Neural cell (in vitro differentiated cells): ENCODE measurements around the gene PAPOLA. TPM values are rescaled to one million over a fixed set of nuclear protein-coding genes. Genes with fewer than 3 reads are reported as not detected.

ENCODE experiments used
- H2AFZ ChIP-seq: fragments of 200-600, 300-800 bp; sonication (generic), shearing (Covaris generic); 2 replicates; pipeline ENCODE4 v1.6.0; 2014; ENCODE audit warnings: low read depth, mild to moderate bottlenecking, antibody characterized with exemption, low read length, moderate library complexity
- H3F3A ChIP-seq: fragments of 200-600 bp; shearing (Covaris generic); 2 replicates; pipeline ENCODE4 v1.6.1; 2016; ENCODE audit warnings: mild to moderate bottlenecking, moderate library complexity, mixed read lengths, antibody characterized with exemption, low read length; ENCODE audit not compliant: insufficient read depth, poor library complexity, severe bottlenecking
- H3K27ac ChIP-seq: fragments of 200-600, 300-800 bp; sonication (generic), shearing (Covaris generic); 2 replicates; pipeline ENCODE4 v1.5.1; 2014; ENCODE audit warnings: mild to moderate bottlenecking, low read length, moderate library complexity
- H3K27me3 ChIP-seq: fragments of 300-800, 200-600 bp; sonication (generic), shearing (Covaris generic); 2 replicates; pipeline ENCODE4 v1.6.0; 2014; ENCODE audit warnings: mild to moderate bottlenecking, low read depth, low read length, moderate library complexity; ENCODE audit not compliant: insufficient read depth
- H3K36me3 ChIP-seq: fragments of 300-800, 200-600 bp; sonication (generic), shearing (Covaris generic); 2 replicates; pipeline ENCODE4 v1.5.1; 2014; ENCODE audit warnings: mild to moderate bottlenecking, antibody characterized with exemption, low read length, moderate library complexity; ENCODE audit not compliant: insufficient read depth
- H3K4me2 ChIP-seq: fragments of 300-800, 200-600 bp; sonication (generic), shearing (Covaris generic); 2 replicates; pipeline ENCODE4 v1.6.0; 2014; ENCODE audit warnings: mild to moderate bottlenecking, low read length
- H3K4me3 ChIP-seq: fragments of 300-800, 200-600 bp; sonication (generic), shearing (Covaris generic); 2 replicates; pipeline ENCODE4 v1.5.1; 2014; ENCODE audit warnings: mild to moderate bottlenecking, low read length, moderate library complexity
- H3K79me2 ChIP-seq: fragments of 200-600 bp; shearing (Covaris generic); replicated peaks from 2 replicates; pipeline ENCODE4 v1.6.0; 2014; ENCODE audit warnings: mild to moderate bottlenecking, low read length, moderate library complexity; ENCODE audit not compliant: insufficient read depth
- H3K9ac ChIP-seq: fragments of 300-800, 200-600 bp; sonication (generic), shearing (Covaris generic); 2 replicates; pipeline ENCODE4 v1.6.1; 2016; ENCODE audit warnings: mild to moderate bottlenecking, low read length, mixed read lengths
- H3K9me2 ChIP-seq: fragments of 200-600 bp; shearing (Covaris generic); 2 replicates; pipeline ENCODE4 v1.6.1; 2016; ENCODE audit warnings: mild to moderate bottlenecking, low read length, mixed read lengths; ENCODE audit not compliant: insufficient read depth
- H3K9me3 ChIP-seq: fragments of 200-600, 300-800 bp; sonication (generic), shearing (Covaris generic); 2 replicates; pipeline ENCODE4 v1.6.1; 2016; ENCODE audit warnings: mild to moderate bottlenecking, mixed run types, low read length, moderate library complexity, mixed read lengths
- H4K20me1 ChIP-seq: fragments of 200-600 bp; shearing (Covaris generic); 2 replicates; pipeline ENCODE4 v1.6.1; 2016; ENCODE audit warnings: mild to moderate bottlenecking, mixed run types; ENCODE audit not compliant: insufficient read depth
- EP300 ChIP-seq: fragments of 450-650 bp; conservative IDR thresholded peaks from 2 replicates; pipeline ENCODE4 v1.6.1; 2014; ENCODE audit warnings: antibody characterized with exemption, mild to moderate bottlenecking, moderate library complexity; ENCODE audit not compliant: poor library complexity, severe bottlenecking
- EZH2 ChIP-seq: fragments of 200-600, 300-800 bp; shearing (Covaris generic), sonication (generic); IDR thresholded peaks from 2 replicates; pipeline ENCODE4 v1.6.1; 2014; ENCODE audit warnings: antibody characterized with exemption, low read length, borderline replicate concordance, mild to moderate bottlenecking; ENCODE audit not compliant: insufficient read depth, poor library complexity, severe bottlenecking
- MXI1 ChIP-seq: fragments of 450-650 bp; conservative IDR thresholded peaks from 2 replicates; pipeline ENCODE4 v1.6.1; 2014; ENCODE audit warnings: antibody characterized with exemption, mild to moderate bottlenecking; ENCODE audit not compliant: poor library complexity, severe bottlenecking
- POLR2AphosphoS5 ChIP-seq: IDR thresholded peaks from 2 replicates; pipeline ENCODE4 v1.6.1; 2012
- RAD21 ChIP-seq: fragments of 450-650 bp; conservative IDR thresholded peaks from 2 replicates; pipeline ENCODE4 v1.6.1; 2014; ENCODE audit warnings: antibody characterized with exemption, mild to moderate bottlenecking, moderate library complexity
- SMC3 ChIP-seq: fragments of 450-650 bp; conservative IDR thresholded peaks from 2 replicates; pipeline ENCODE4 v1.6.1; 2014; ENCODE audit warnings: antibody characterized with exemption, mild to moderate bottlenecking, moderate library complexity; ENCODE audit not compliant: poor library complexity
- TAF1 ChIP-seq: IDR thresholded peaks from 2 replicates; pipeline ENCODE4 v1.6.1; 2012; ENCODE audit warnings: low read depth
- polyA plus RNA-seq: library from polyadenylated mRNA; depleted of rRNA; stranded (reverse); fragments of >200 nt; gene quantifications from 2 replicates; pipeline ENCODE4 v1.2.3, GENCODE V29; 2014
- TF ChIP-seq, protein P1 (sequence below): fragments of 450-650 bp; IDR thresholded peaks from 2 replicates; pipeline ENCODE4 v1.5.1; 2014; ENCODE audit warnings: antibody characterized with exemption, mild to moderate bottlenecking, moderate library complexity; ENCODE audit not compliant: poor library complexity, severe bottlenecking
- TF ChIP-seq, protein P2 (sequence below): IDR thresholded peaks from 2 replicates; pipeline ENCODE4 v1.6.1; 2012; ENCODE audit warnings: borderline replicate concordance

Gene PAPOLA
- polyA plus RNA-seq, 1 donor from 2014 or later: 150 TPM

DNA sequence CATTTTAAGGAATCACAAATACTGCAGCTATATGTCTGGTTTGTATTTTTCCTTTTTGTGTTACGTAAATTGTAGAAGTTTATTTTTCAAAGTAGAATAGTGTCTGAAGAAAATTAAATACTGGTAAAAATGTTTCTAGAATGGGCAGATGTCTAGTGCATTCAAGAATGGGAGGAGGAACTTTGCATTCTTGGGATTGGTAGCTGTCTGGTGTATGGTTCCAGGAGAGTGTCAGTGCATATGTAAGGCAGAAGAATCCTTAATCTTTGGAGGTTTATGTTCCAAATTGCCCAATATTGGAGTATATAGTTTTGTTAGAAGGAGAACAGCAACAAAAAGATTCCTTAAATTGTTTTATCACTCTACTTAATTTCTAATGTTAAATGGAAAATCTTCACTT, 13.5 kb downstream of the PAPOLA start:
- H3K36me3 ChIP-seq: no peaks in the 10 kb centered on the region
- H3K9me2 ChIP-seq: no peaks in the 10 kb centered on the region
- H3F3A ChIP-seq: no peaks in the 10 kb centered on the region
- no peak overlapping the region for H3K4me3 ChIP-seq
- no peak overlapping the region for H3K27ac ChIP-seq
- H2AFZ ChIP-seq: no peak overlapping the region
- no peaks in the 10 kb centered on the region for H3K27me3 ChIP-seq
- peaks cover 87% of the 10 kb centered on the region for H3K79me2 ChIP-seq
- H3K9ac ChIP-seq: no peak overlapping the region
- TF ChIP-seq EZH2: no peak
- no peak for TF ChIP-seq MXI1
- TF ChIP-seq RAD21: no peak
- no peak overlapping the region for H3K4me2 ChIP-seq
- peaks cover 2% of the 10 kb centered on the region for H4K20me1 ChIP-seq
- no peaks in the 10 kb centered on the region for H3K9me3 ChIP-seq

DNA sequence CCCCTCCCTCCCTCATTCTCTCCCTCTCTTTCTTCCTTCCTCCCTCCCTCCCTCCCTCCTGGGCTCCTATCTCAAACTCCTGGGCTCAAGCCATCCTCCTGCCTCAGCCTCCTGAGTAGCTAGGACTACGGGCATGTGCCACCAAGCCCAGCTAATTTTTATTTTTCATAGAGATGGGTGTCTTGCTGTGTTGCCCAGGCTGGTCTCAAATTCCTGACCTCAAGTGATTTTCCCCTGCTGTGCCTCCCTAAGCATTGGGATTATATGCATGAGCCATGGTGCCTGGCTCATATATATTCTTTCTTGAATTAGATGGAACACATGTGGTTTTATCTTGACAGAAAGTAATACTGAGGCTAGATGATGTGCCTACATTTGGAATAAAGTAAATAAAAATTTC, 14.2 kb downstream of the PAPOLA start:
- Histone ChIP-seq H3K27ac (no peak overlapping the region), H3K4me2 (no peak overlapping the region), H3K9me3 (no peaks in the 10 kb centered on the region), H3K4me3 (no peak overlapping the region), H2AFZ (no peak overlapping the region), H3K79me2 (peaks cover 84% of the 10 kb centered on the region), H4K20me1 (peaks cover 2% of the 10 kb centered on the region), H3K27me3 (no peaks in the 10 kb centered on the region), H3K36me3 (no peaks in the 10 kb centered on the region), H3K9ac (no peak overlapping the region), H3K9me2 (no peaks in the 10 kb centered on the region), H3F3A (no peaks in the 10 kb centered on the region)
- no peak for TF ChIP-seq RAD21
- no peak for TF ChIP-seq SMC3
- TF ChIP-seq MXI1: no peak
- no peak for TF ChIP-seq TAF1
- TF ChIP-seq, protein P1, sequence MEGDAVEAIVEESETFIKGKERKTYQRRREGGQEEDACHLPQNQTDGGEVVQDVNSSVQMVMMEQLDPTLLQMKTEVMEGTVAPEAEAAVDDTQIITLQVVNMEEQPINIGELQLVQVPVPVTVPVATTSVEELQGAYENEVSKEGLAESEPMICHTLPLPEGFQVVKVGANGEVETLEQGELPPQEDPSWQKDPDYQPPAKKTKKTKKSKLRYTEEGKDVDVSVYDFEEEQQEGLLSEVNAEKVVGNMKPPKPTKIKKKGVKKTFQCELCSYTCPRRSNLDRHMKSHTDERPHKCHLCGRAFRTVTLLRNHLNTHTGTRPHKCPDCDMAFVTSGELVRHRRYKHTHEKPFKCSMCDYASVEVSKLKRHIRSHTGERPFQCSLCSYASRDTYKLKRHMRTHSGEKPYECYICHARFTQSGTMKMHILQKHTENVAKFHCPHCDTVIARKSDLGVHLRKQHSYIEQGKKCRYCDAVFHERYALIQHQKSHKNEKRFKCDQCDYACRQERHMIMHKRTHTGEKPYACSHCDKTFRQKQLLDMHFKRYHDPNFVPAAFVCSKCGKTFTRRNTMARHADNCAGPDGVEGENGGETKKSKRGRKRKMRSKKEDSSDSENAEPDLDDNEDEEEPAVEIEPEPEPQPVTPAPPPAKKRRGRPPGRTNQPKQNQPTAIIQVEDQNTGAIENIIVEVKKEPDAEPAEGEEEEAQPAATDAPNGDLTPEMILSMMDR: no peak
- no peak for TF ChIP-seq POLR2AphosphoS5
- TF ChIP-seq EP300: no peak
- TF ChIP-seq EZH2: no peak
- TF ChIP-seq, protein P2, sequence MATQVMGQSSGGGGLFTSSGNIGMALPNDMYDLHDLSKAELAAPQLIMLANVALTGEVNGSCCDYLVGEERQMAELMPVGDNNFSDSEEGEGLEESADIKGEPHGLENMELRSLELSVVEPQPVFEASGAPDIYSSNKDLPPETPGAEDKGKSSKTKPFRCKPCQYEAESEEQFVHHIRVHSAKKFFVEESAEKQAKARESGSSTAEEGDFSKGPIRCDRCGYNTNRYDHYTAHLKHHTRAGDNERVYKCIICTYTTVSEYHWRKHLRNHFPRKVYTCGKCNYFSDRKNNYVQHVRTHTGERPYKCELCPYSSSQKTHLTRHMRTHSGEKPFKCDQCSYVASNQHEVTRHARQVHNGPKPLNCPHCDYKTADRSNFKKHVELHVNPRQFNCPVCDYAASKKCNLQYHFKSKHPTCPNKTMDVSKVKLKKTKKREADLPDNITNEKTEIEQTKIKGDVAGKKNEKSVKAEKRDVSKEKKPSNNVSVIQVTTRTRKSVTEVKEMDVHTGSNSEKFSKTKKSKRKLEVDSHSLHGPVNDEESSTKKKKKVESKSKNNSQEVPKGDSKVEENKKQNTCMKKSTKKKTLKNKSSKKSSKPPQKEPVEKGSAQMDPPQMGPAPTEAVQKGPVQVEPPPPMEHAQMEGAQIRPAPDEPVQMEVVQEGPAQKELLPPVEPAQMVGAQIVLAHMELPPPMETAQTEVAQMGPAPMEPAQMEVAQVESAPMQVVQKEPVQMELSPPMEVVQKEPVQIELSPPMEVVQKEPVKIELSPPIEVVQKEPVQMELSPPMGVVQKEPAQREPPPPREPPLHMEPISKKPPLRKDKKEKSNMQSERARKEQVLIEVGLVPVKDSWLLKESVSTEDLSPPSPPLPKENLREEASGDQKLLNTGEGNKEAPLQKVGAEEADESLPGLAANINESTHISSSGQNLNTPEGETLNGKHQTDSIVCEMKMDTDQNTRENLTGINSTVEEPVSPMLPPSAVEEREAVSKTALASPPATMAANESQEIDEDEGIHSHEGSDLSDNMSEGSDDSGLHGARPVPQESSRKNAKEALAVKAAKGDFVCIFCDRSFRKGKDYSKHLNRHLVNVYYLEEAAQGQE: no peak

DNA sequence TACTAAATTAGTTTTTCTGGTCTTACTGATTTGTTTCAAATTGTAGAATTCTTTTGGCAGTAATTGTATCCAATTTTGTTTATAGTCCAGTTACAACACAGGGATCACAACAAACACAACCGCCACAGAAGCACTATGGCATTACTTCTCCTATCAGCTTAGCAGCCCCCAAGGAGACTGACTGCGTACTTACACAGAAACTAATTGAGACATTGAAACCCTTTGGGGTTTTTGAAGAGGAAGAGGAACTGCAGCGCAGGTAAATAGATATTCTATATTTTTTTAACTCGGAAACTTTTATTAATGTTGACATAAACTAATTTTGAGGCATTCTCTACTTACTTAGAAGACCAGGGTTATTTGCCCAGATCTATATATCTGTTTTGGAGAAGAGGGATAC, 17.8 kb downstream of the PAPOLA start:
- no peak overlapping the region for H3K27ac ChIP-seq
- no peaks in the 10 kb centered on the region for H3K27me3 ChIP-seq
- H3K4me2 ChIP-seq: no peak overlapping the region
- no peaks in the 10 kb centered on the region for H4K20me1 ChIP-seq
- no peaks in the 10 kb centered on the region for H3K9me3 ChIP-seq
- H3K79me2 ChIP-seq: peaks cover 55% of the 10 kb centered on the region
- no peaks in the 10 kb centered on the region for H3K36me3 ChIP-seq
- no peaks in the 10 kb centered on the region for H3F3A ChIP-seq
- no peak overlapping the region for H2AFZ ChIP-seq
- TF ChIP-seq POLR2AphosphoS5: no peak
- no peak for TF ChIP-seq RAD21
- no peak for TF ChIP-seq TAF1
- TF ChIP-seq, protein P1: no peak
- no peak for TF ChIP-seq SMC3
- TF ChIP-seq, protein P2: no peak
- no peak for TF ChIP-seq EP300
- TF ChIP-seq EZH2: no peak
- TF ChIP-seq MXI1: no peak
- H3K9ac ChIP-seq: no peak overlapping the region
- H3K4me3 ChIP-seq: no peak overlapping the region
- no peaks in the 10 kb centered on the region for H3K9me2 ChIP-seq
